ENCODE data around the gene NMRK1. TPM values are rescaled to one million over a fixed set of nuclear protein-coding genes. Genes with fewer than 3 reads are reported as not detected.

NMRK1 gene
- polyA plus RNA-seq, 1 of the 3 experiments (the other 2 are of a cell fraction): 8.4 TPM

DNA sequence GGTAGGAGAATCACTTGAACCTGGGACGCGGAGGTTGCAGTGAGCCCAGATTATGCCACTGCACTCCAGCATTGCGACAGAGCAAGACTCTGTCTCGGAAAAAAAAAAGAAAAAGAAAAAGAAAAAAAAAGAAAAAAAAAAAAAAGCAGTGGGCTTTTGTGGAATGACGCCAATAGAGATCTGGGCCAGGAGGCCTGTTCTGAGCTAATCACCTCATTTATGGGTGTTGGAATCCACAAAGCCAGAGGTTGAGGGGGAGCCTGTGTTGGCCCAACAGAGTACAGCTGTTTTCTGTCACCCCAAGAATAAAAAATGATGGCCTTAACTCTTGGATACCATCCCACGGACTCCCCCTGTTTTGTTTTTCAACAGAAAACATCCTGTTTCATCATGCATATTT is 18.9 kb upstream of the NMRK1 start:
- peaks cover 10% of the 10 kb centered on the region for H3F3A ChIP-seq (replicated peaks; ENCODE audit: insufficient read depth)
- POLR2A ChIA-PET: interaction anchor here (0.6 kb wide), 1 partner anchor 674 kb away, joined by 4 read pairs; no protein-coding TSS in a partner anchor

DNA sequence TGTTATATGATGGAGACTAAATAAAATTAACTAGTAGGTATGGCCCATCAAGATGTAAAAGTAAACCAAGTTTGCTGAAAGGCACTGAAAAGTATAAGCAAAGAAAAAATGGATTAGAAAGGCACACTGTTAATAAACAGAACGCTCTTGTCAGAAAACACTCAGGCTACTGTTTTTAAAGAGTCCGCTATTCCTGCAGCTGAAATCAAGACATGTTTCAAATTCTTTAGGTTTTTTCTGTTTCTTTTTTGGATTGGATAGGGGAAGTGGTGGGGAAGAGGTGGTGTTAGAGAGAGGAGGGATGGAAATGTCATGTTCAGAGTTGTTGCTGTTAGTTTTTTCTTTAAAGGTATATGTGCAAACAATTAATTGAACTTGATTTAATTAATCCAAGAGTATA is 17.9 kb upstream of the NMRK1 start:
- CTCF ChIA-PET: no interaction called here
- TF ChIP-seq NRF1 (IDR thresholded peaks at IDR 0.05; ENCODE audit: low read depth, low read length): no peak
- TF ChIP-seq TEAD4 (IDR thresholded peaks at IDR 0.05; ENCODE audit: borderline replicate concordance, insufficient read depth): no peak
- no peak for TF ChIP-seq JUND (IDR thresholded peaks at IDR 0.05)
- TF ChIP-seq GABPA (IDR thresholded peaks at IDR 0.05; ENCODE audit: low read depth): no peak
- no peak for TF ChIP-seq RCOR1 (IDR thresholded peaks at IDR 0.05; ENCODE audit: low read length)
- TF ChIP-seq SMC3 (IDR thresholded peaks at IDR 0.05; ENCODE audit: low read depth, low read length): no peak
- no peak for TF ChIP-seq TAF1 (IDR thresholded peaks at IDR 0.05; ENCODE audit: borderline replicate concordance, low read depth, low read length)

More for the DNA sequence above, 18.9 kb upstream of the NMRK1 start:
- H3K27me3 ChIP-seq (ENCODE audit: insufficient read depth): no peaks in the 10 kb centered on the region
- H3K9me3 ChIP-seq: no peaks in the 10 kb centered on the region
- H3K4me3 ChIP-seq (ENCODE audit: low read depth in 2 of 2, low read length in 1 of 2): no peak overlapping the region
- H3K79me2 ChIP-seq (ENCODE audit: insufficient read depth): peaks cover 42% of the 10 kb centered on the region
- no peak overlapping the region for H3K27ac ChIP-seq (ENCODE audit: low read depth in 2 of 2, low read length in 1 of 2)
- no peaks in the 10 kb centered on the region for H4K20me1 ChIP-seq (ENCODE audit: insufficient read depth)
- no peaks in the 10 kb centered on the region for H3K9me2 ChIP-seq
- no peak overlapping the region for H3K4me2 ChIP-seq
- TF ChIP-seq TEAD4 (IDR thresholded peaks at IDR 0.05; ENCODE audit: borderline replicate concordance, insufficient read depth) (no peak), FOXM1 (IDR thresholded peaks at IDR 0.05; ENCODE audit: low read depth) (no peak), RFX5 (IDR thresholded peaks at IDR 0.05; ENCODE audit: low read length) (no peak), JUND (IDR thresholded peaks at IDR 0.05) (no peak), NFIC (IDR thresholded peaks at IDR 0.05; ENCODE audit: borderline replicate concordance) (no peak), RCOR1 (IDR thresholded peaks at IDR 0.05; ENCODE audit: low read length) (no peak), FOXJ3 (CRISPR knock-in tag; IDR thresholded peaks at IDR 0.05) (no peak)
- TF ChIP-seq, protein P1, sequence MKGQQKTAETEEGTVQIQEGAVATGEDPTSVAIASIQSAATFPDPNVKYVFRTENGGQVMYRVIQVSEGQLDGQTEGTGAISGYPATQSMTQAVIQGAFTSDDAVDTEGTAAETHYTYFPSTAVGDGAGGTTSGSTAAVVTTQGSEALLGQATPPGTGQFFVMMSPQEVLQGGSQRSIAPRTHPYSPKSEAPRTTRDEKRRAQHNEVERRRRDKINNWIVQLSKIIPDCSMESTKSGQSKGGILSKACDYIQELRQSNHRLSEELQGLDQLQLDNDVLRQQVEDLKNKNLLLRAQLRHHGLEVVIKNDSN (IDR thresholded peaks at IDR 0.05; ENCODE audit: borderline replicate concordance, low read depth): no peak
- TF ChIP-seq, protein P2, sequence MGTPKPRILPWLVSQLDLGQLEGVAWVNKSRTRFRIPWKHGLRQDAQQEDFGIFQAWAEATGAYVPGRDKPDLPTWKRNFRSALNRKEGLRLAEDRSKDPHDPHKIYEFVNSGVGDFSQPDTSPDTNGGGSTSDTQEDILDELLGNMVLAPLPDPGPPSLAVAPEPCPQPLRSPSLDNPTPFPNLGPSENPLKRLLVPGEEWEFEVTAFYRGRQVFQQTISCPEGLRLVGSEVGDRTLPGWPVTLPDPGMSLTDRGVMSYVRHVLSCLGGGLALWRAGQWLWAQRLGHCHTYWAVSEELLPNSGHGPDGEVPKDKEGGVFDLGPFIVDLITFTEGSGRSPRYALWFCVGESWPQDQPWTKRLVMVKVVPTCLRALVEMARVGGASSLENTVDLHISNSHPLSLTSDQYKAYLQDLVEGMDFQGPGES (IDR thresholded peaks at IDR 0.05; ENCODE audit: low read depth, low read length): no peak
- 62% methylated on average over 6 of the region's 6 CpGs for WGBS (ENCODE audit: low lambda C conversion rate)
- no peaks in the 10 kb centered on the region; a peak in 1 of 4 replicates for H3K4me1 ChIP-seq (ENCODE audit: control insufficient read depth in 1 of 2, insufficient read depth in 2 of 2, low read depth in 1 of 2, low read length in 1 of 2)
- peaks cover 0 to 5% of the 10 kb centered on the region in 2 experiments for H3K36me3 ChIP-seq (replicated peaks in 1 of 2; ENCODE audit: control insufficient read depth in 1 of 2, insufficient read depth in 2 of 2, low read length in 1 of 2)
- CTCF ChIA-PET: interaction anchor here (0.6 kb wide), 1 partner anchor 36 kb away, joined by 3 read pairs; no protein-coding TSS in a partner anchor
- H3K9ac ChIP-seq: no peak overlapping the region
- no peak for DNase-seq
- H2AFZ ChIP-seq (ENCODE audit: low read depth): no peak overlapping the region

More for the DNA sequence above, 17.9 kb upstream of the NMRK1 start:
- Histone ChIP-seq H3K4me2 (no peak overlapping the region), H2AFZ (ENCODE audit: low read depth) (no peak overlapping the region), H3F3A (replicated peaks; ENCODE audit: insufficient read depth) (peaks cover 10% of the 10 kb centered on the region), H3K27ac (ENCODE audit: low read depth in 2 of 2, low read length in 1 of 2) (no peak overlapping the region), H3K4me1 (ENCODE audit: control insufficient read depth in 1 of 2, insufficient read depth in 2 of 2, low read depth in 1 of 2, low read length in 1 of 2) (no peaks in the 10 kb centered on the region; a peak in 1 of 4 replicates), H3K27me3 (ENCODE audit: insufficient read depth) (no peaks in the 10 kb centered on the region), H3K9ac (no peak overlapping the region), H3K36me3 (replicated peaks in 1 of 2; ENCODE audit: control insufficient read depth in 1 of 2, insufficient read depth in 2 of 2, low read length in 1 of 2) (peaks cover 0 to 5% of the 10 kb centered on the region in 2 experiments), H3K4me3 (ENCODE audit: low read depth in 2 of 2, low read length in 1 of 2) (no peak overlapping the region), H3K9me3 (no peaks in the 10 kb centered on the region), H4K20me1 (ENCODE audit: insufficient read depth) (no peaks in the 10 kb centered on the region), H3K79me2 (ENCODE audit: insufficient read depth) (peaks cover 45% of the 10 kb centered on the region), H3K9me2 (no peaks in the 10 kb centered on the region)
- DNase-seq: no peak
- 42% methylated on average over 2 of the region's 2 CpGs for WGBS (ENCODE audit: low lambda C conversion rate)
- POLR2A ChIA-PET: no interaction called here
